Measurements from ENCODE around the gene RHBDD2.
A peak's percentile ranks its signal among the peaks of the same experiment; 100 is the strongest.
"Not testable (repeated sequence)": the region's sequence is repeated elsewhere in the genome, so short reads cannot be mapped to it uniquely, and the experiment has no call there.

The RHBDD2 gene

DNA sequence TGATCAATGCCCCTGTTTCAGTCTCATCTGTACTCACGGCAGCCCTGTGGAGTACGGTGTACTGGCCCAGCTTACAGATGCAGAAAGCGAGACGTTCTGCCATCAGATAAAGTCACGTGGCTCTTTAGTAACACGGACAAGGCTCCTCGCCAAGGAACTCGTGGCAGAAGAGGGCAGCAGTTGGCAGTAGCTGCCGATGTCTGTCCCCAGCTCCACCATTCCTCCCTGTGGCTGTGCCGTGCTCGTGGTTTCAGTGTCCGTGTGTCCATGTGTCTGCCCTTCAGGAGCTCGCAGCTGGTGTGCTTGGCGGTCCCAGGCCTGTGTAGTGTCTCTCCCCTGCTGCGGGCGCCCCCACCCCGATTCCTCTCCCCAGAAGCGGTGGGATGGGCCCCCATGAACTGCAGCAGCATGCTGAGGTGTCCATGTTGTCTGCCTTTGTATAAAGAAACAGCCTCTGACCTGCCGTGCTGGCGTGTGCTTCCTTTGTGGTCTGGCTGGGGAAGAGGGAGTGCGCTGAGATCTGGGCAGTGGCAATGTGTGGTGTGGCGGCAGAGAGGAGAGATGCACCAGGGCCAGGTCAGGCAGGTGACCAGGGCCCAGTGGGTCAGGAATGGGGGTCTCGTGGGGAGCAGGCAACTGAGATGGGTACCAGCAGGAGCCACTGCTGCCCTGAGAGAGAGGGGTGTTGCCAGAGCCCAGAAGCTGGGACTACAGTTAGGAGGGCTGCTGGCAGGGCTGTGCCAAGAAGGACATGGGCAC lies 9.8 kb downstream of the RHBDD2 start:
- no peak for DNase-seq (ENCODE audit: low read depth in 2 of 3, low spot score in 1 of 3)

DNA sequence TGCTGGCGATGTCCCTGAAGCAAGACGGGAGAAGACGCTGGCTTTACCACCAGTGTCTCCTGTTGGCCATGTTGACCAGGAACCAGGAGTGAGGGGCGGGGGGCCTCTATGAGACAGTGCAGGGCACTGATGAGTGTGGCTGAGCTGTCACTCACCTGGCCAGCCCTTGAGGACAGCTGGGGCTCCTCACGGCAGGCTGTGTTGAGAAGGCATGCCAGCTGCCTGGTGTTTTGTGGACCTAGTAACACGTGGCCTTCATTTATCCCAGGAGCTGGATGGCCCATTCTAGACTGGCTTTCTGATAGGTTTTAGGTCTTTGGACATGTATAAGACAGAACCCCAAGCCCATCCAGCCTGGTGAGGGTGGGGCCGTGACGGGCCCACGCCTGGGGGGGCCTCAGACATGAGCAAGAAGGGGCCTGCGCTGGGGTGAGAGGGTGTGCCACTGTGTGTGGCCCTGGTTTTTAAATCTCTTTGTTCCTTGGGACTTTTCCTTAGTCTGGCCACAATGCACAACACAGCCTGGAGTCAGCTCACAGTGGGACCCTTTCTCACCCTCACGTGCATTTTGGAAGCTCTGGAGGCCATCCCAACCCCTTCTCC lies 10.5 kb downstream of the RHBDD2 start:
- no peak for DNase-seq (ENCODE audit: low read depth in 2 of 3, low spot score in 1 of 3)

- no peak for DNase-seq (ENCODE audit: low read depth in 2 of 3, low spot score in 1 of 3)
Observed at GRCh38 chr7:75889826-75890225, 11.0 kb downstream of the RHBDD2 start.

DNA sequence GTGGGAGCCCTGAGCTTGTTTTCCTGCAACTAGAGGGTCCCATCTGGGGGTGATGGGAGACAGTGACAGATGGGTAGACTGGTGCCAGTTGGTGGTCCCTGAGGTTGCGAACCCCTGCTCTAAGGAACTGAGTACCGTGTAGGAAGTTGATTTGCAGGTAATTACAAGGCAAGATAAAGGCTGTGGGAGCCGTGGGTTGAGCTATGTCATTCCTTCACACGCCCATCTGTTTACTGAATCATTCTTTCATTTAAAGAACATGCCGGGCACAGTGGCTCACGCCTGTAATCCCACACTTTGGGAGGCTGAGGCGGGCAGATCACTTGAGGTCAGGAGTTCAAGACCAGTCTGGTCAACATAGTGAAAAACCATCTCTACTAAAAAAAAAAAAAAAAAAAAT lies 12.4 kb downstream of the RHBDD2 start:
- not testable (repeated sequence) for DNase-seq (ENCODE audit: low read depth in 2 of 3, low spot score in 1 of 3)

DNA sequence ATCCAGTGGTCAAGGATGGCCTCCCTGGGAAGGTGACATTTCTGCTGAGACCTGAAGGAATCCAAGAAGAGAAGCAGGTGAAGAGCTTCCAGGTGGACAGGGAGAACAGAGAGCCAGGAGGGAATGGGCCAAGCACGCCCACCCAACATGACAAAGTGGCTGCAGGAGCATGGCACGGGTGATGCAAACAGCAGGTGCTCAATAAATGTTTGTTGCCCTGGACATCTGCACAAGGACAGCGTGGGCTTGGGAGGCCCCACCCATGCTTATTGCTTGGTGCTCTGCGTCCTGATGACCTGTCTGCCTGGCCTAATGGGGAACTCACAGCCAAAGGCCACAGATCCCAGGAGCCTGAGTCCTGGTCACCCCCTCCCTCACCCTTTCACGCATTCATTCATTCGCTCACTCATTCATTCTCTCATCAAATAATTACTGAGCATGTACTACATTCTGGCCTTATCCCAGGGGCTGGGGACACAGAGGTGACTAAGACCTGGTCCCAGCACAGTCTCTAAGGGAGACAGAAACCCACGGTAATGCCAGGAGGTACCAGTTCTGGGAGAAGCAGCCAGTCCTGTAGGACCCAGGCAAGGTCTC lies 13.1 kb downstream of the RHBDD2 start:
- no peak for DNase-seq (ENCODE audit: low read depth in 2 of 3, low spot score in 1 of 3)

GRCh38 chr7:75892634-75893272 lies 13.9 kb downstream of the RHBDD2 start:
- no peak for DNase-seq (ENCODE audit: low read depth in 2 of 3, low spot score in 1 of 3)

DNA sequence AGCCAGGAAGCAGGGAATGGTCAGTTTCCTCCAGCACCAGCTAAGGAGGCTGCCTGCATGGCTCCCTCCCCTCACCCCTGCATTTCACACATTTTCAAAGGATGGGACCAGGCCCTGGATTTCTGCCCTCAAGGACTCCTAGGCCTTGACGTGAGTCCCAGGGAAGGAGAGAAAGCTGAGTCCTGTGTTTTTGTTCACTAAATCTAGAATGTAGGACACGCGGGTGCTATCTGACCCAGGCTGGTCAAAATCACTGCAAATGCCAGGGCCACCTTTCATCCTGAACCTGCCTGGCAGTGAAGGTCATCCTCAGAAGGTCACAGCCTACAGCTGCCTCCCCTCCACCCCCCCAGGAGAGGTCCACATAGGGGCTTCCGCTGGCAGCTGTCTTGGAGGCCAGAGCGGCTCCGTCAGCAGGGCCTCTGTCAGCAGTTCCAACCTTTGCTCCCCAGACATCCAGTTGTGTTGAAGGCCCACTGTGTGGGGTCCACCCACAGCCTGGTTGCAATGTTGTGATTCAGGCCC lies 18.0 kb downstream of the RHBDD2 start:
- DNase-seq (ENCODE audit: low read depth in 2 of 3, low spot score in 1 of 3) = no peak

GRCh38 chr7:75900617-75901315 lies 21.9 kb downstream of the RHBDD2 start:
- DNase-seq (ENCODE audit: low read depth in 2 of 3, low spot score in 1 of 3) = no peak

DNA sequence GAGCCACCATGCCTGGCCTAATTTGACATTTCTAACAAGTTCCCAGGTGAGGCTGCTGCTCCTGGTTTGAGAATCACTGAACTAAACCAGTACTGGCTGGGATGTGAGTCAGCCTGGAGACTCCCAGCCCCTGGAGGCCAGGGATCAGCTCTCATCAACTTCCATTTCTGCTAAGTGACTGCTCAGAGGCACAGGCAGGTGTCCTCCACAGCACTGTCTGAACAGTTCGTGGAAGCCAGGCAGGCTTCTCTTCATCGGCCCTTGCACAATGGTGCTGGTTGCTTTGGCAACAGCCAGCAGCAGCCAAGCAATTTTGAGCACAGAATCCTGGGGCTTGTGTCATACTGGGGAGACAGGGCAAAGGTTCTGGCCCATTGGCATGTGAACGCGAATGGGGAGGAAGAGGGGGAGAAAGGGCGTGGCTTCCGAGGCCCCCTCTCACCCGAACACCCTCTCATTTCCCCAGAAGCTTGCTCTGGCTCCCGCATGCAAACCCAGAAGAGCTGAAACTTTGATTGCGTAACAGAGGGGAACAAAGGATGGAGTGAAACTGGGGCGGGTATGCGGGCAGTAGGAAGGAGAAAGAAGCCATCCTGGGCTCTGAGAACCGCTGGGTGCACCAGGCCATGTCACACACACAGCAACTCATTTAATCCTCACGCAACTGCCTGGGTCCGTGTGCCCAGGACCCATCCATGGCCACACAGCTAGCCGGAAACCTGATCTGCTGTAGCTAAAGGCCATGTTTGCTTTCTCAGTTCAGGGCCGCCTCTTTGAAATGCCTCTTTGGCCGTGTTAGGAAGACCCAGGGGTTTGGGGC lies 27.2 kb downstream of the RHBDD2 start:
- DNase-seq (ENCODE audit: low read depth in 2 of 3, low spot score in 1 of 3) = no peak

DNA sequence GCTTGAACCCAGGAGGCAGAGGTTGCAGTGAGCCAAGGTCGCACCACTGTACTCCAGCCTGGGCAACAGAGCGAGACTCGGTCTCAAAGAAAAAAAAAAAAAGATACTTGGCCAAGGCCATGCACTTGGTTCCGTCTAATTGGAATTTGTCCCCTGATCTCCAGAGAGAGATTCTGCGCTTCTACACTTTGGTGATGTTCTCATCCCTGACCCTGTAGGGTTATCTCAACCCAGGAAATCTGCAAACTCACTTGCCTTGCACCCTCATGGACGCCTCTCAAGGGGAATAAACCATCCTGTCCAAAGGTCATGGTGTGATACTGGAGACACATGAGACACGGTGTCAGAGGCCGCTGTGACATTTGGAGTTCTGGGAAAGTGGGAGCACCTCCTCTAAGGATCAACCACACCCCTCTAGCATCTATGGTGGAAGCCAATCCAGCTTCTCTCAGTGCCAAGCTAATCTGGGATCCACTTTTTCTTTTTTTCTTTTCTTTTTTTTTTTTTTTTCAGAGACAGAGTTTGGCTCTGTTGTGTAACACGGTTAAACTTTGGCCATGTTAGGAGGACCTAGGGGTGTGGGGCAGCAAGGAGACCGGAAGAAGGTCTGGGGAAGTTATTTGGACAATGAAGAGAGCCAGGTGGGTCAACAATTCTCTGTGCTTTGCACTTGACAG lies 28.3 kb downstream of the RHBDD2 start:
- no peak for DNase-seq (ENCODE audit: low read depth in 2 of 3, low spot score in 1 of 3)

DNA sequence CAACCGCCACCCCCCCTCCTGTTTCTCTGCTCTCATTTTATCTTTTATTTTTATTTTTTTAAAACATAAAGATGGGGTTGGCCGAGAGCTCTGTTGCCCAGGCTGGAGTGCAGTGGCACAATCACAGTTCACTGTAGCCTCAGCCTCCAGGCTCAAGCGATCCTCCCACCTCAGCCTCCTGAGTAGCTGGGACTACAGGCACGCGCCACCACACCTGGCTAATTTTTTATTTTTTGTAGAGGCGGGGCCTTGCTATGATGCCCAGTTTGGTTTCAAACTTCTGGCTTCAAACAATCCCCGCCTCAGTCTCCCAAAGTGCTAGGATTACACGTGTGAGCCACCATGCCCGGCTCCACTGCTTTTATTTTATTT lies 28.8 kb downstream of the RHBDD2 start:
- DNase-seq (ENCODE audit: low read depth in 2 of 3, low spot score in 1 of 3) = not testable (repeated sequence)

GRCh38 chr7:75909521-75910132 lies 30.8 kb downstream of the RHBDD2 start:
- DNase-seq (ENCODE audit: low read depth in 2 of 3, low spot score in 1 of 3) = no peak

DNA sequence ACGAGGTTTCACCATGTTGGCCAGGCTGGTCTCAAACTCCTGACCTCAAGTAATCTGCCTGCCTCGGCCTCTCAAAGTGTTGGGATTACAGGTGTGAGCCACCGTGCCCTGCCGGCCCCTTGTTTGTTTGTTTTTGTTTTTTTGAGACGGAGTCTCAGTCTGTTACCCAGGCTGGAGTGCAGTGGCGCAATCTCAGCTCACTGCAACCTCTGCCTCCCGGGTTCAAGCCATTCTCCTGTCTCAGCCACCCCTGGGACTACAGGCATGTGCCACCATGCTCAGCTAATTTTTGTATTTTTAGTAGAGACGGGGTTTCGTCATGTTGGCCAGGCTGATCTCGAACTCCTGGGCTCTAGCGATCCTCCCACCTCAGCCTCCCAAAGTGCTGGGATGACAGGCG lies 32.4 kb downstream of the RHBDD2 start:
- not testable (repeated sequence) for DNase-seq (ENCODE audit: low read depth in 2 of 3, low spot score in 1 of 3)

GRCh38 chr7:75913437-75913836 lies 34.6 kb downstream of the RHBDD2 start:
- no peak for DNase-seq (ENCODE audit: low read depth in 2 of 3, low spot score in 1 of 3)

DNA sequence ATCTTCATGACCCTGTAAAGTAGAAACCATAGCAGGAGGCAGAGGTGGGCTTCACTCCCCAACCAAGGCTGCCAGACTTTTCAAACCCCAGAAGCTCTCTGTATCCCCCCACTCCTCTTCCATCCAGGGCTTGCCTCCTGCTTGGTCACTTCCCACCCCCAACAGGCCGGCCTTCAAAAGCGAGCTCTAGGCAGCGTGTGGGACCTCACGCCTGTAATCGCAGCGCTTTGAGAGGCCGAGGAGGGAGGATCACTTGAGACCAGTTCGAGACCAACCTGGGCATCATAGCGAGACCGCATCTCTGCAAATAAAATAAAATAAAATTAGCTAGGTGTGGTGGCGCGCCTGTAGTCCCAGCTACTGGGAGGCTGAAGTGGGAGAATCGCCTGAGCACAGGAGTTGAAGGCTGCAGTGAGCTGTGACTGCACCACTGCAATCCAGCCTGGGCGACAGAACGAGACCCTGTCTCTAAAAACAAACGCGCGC lies 35.4 kb downstream of the RHBDD2 start:
- DNase-seq (ENCODE audit: low read depth in 2 of 3, low spot score in 1 of 3) = no peak

DNA sequence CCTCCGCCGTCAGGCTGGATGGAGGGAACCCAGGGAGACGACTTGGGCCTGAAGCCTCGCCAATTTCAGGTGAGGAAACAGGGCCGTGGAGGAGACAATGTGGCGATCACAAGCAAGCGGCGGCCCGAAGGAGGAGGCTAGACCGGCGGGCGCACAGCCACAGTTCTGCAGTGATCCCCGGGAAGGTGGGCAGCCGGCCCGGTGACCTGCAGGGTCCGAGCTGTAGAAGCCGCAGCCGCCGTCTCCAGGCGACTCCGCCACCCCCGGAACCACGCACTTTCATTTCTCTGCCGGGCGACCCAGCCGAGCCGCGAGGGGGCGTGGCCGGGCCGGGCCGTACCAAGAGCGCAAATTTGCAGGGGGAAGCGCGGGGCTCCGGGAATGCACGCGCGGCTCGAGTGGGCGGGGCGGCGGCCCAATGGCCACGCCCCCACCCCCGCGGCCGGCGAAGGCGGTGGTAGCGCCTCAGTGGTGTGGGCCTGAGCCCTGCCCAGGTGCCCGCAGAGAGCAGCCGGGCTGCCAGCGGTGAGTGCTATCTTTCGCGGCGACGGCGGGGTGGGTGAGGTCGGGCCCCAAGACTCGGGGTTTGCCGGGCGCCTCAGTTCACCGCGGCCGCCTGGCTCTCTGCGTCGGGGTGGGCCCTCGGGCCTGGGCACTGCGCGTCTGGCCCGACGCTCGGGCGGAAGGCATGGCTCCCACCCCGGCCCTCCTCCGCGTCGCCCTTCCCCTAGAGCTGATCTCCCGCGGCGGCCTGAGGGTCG lies 36.0 kb downstream of the RHBDD2 start, which contains the start of gene POR:
Gene POR (plus strand): TSS at position 501 of the 761 bp plus-strand sequence. CDS start 38,847 bp downstream, outside the sequence.
- DNase-seq (ENCODE audit: low read depth in 2 of 3, low spot score in 1 of 3) = peak; percentile 87 to 95 (median 95)

DNA sequence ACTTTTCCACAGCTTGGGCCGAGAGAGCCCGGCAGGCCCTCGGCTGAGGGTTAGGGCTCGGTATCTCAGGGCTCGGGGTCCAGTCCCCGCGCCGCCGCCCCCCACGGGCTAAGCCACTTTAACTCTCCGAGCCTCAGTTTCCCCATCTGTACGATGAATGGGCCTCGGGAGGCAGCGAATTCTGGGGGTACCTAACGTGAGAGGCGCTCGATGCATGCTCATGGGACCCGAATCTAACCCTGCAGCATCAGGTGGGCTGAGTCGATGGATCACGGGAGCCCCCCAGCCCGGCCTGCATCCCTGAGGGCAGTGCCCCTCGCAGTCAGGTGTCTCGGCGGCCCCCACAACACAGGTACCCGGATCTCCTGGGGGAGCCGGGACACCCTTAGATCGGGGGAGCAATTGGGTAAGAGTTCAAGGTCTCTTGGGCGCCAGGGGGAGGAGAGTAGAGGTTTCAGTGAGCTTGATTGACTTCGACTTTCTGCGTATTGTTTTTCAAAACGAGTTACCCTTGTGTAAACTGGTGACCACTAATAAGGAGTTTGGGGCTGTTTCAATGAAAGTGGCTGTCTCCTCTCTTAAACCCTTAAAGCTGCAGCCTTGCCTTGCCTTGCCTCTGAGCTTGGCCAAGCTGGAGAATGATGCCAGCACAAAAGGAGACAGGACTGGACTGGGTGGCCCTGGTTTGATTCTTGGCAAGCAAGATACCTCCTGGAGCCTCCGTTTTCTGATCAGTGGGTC lies 36.8 kb downstream of the RHBDD2 start:
- DNase-seq (ENCODE audit: low read depth in 2 of 3, low spot score in 1 of 3) = peak in 1 of 3 donors; percentile 13

GRCh38 chr7:75916259-75916658 lies 37.4 kb downstream of the RHBDD2 start:
- no peak for DNase-seq (ENCODE audit: low read depth in 2 of 3, low spot score in 1 of 3)

All from stimulated activated CD4-positive, alpha-beta T cell treated with anti-CD3 and anti-CD28 coated beads, Interleukin-12 subunit alpha, Interleukin-12 subunit beta, amount 100 ng/mL, for 48 hours (primary cell).